ENCODE measurements around the gene SLC5A10. TPM values are rescaled to one million over a fixed set of nuclear protein-coding genes. Genes with fewer than 3 reads are reported as not detected.
"Not testable (repeated sequence)": the region's sequence is repeated elsewhere in the genome, so short reads cannot be mapped to it uniquely, and the experiment has no call there.

SLC5A10 gene
- total RNA-seq, 1 donor from 2014 or later = not detected

DNA sequence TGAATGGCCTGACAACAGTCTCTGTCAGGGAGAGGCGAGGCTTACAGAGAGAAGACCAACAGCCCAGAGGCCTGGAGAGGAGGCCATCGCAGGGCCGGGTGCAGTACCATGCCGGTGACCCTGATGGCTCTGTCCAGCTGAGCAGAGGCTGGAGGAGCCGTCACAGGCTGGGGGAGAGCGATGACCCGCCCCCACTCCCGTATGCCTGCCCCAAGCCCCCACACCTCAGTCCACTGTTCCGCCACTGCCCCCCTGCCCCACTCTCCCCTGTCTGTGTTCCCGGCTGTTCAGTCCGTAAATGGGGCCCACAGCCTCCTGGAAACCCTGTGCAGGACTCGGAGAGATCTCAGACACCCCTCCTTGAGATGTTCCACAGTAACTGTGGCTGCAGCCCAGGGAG, 65.4 kb downstream of the SLC5A10 start:
- DNase-seq (ENCODE audit: low read depth) = no peak
- no peak overlapping the region for H3K4me3 ChIP-seq (ENCODE audit: low read depth, low read length)
- TF ChIP-seq, protein P1, sequence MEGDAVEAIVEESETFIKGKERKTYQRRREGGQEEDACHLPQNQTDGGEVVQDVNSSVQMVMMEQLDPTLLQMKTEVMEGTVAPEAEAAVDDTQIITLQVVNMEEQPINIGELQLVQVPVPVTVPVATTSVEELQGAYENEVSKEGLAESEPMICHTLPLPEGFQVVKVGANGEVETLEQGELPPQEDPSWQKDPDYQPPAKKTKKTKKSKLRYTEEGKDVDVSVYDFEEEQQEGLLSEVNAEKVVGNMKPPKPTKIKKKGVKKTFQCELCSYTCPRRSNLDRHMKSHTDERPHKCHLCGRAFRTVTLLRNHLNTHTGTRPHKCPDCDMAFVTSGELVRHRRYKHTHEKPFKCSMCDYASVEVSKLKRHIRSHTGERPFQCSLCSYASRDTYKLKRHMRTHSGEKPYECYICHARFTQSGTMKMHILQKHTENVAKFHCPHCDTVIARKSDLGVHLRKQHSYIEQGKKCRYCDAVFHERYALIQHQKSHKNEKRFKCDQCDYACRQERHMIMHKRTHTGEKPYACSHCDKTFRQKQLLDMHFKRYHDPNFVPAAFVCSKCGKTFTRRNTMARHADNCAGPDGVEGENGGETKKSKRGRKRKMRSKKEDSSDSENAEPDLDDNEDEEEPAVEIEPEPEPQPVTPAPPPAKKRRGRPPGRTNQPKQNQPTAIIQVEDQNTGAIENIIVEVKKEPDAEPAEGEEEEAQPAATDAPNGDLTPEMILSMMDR (conservative IDR thresholded peaks at IDR 0.05; ENCODE audit: low read depth, low read length) = no peak

DNA sequence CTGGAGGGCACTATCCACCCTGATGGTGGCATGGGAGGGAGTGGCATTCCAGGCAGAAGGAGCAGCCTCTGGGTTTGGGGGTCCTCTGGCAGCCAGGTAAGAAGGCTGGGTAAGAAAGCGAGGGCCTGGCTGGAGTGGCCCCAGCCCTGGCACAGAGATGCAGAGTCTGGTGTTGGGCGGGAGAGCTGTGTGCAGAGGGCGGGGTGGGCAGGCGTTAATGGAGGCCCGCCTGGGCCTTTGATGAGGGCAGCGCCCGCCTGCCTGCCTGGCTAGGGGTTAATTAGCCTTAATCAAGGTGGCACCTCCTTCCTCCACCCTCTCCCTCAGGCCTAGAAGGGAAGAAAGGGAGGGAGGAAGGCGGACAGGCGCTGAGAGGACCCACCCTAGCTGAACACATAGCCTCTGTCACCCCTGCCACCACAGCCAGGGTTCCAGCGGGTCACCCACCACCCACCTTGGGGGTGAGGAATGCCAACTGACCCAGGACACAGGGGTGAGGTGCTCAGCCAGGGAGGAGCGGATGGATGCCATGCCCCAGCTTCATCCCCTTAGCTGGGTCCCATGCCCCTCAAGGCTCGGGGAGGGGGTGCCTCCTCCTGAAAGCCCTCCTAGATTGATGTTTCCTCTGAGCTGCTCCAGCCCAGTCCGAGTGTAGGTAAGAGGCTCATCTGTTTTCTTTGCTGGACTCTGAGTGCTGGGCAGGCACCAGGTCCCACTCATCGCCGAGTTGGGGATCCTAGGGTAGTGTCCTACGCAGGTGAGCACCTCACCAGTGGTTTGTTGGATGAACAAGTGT, 66.0 kb downstream of the SLC5A10 start:
- no peak for DNase-seq (ENCODE audit: low read depth)
- H3K4me3 ChIP-seq (ENCODE audit: low read depth, low read length) = no peak overlapping the region
- TF ChIP-seq, protein P1 (conservative IDR thresholded peaks at IDR 0.05; ENCODE audit: low read depth, low read length) = no peak

DNA sequence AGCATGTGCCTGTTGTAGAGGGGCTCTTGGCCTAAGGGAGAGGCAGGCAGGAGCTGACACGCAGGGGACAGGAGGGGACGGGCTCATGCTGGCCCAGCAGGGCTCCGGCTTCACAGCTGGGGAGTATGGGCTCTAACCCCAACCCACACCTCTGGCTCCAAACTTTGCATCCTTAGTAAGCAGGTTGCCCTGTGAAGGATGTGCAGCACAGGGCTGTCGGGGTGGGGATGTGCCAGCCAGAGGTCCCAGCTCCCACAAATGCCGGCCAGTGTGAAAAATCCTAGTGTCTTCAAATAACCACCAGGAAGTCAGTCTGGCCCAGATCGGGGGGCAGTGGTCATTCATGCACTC, 66.6 kb downstream of the SLC5A10 start:
- TF ChIP-seq, protein P1 (conservative IDR thresholded peaks at IDR 0.05; ENCODE audit: low read depth, low read length) = no peak
- no peak overlapping the region for H3K4me3 ChIP-seq (ENCODE audit: low read depth, low read length)
- no peak for DNase-seq (ENCODE audit: low read depth)

DNA sequence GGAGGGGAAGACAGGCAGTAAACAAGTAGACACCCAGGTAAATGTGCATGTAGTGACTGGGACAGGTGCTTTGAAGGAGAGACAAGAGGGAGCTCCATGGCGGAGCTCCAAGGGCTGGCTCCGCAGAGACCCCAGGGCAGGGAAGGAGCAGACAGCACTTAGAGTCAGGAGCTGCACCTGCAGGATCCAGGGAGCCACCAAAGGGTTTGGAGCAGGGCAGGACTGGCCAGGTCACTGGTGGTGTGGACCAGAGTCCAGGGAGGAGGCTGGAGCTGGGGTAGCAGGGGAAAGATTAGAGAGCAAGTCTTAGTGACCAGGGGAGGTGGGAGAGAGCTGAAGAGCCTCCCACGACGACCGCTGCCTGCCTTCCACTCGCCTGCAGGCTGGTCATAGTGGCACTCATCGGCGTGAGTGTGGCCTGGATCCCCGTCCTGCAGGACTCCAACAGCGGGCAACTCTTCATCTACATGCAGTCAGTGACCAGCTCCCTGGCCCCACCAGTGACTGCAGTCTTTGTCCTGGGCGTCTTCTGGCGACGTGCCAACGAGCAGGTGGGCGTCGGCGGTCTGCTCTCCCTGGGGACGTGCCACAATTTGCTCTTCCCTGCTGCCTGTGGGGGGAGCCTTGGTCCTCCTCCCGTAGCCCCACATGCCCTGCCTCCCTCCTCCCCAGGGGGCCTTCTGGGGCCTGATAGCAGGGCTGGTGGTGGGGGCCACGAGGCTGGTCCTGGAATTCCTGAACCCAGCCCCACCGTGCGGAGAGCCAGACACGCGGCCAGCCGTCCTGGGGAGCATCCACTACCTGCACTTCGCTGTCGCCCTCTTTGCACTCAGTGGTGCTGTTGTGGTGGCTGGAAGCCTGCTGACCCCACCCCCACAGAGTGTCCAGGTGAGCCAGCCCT, 67.3 kb downstream of the SLC5A10 start:
- H3K4me3 ChIP-seq (ENCODE audit: low read depth, low read length) = no peak overlapping the region
- TF ChIP-seq, protein P1 (conservative IDR thresholded peaks at IDR 0.05; ENCODE audit: low read depth, low read length) = no peak
- no peak for DNase-seq (ENCODE audit: low read depth)

DNA sequence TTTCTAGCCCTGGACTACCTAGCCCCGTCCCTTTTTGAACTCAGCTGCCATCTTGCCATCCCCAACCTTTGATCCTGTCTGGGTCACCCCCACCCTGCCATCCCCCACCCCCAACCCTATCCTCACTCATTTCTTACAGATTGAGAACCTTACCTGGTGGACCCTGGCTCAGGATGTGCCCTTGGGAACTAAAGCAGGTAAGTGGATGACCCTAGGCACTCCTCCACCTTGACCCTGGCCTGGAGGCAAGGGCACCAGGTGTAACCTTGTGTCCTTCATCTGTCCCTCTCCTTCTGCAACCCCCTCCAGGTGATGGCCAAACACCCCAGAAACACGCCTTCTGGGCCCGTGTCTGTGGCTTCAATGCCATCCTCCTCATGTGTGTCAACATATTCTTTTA, 68.1 kb downstream of the SLC5A10 start:
- TF ChIP-seq, protein P1 (conservative IDR thresholded peaks at IDR 0.05; ENCODE audit: low read depth, low read length) = no peak
- H3K4me3 ChIP-seq (ENCODE audit: low read depth, low read length) = no peak overlapping the region
- DNase-seq (ENCODE audit: low read depth) = no peak

DNA sequence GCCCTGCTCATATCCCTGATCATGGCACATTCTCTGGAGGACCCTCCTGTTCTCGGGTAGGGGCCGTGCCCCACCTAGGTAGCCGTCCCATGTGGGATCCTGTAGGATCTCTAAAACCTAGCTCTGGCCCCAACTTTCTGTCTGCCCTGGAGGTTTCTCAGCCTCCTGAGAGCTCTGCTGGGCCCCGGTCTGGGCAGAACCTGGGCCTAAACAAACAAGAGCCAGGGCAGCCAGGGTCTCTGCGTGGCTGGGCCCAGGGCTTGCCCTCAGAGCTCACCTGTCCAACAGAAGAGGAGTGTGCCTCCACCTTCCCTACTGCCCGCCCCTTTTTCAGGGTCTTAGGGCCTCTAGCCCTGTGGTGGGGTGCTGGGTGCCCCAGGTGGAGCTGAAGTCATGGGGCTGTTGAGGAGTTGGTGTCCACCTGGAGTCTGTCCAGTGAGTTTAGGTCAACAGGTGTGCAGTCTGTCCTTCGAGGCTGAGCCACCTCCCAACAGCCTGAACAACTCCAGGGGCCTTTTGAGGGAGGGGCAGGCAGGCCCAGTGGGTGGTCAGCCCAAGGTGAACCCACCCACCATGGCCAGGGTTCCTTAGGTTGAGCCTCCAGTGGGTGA, 69.2 kb downstream of the SLC5A10 start:
- H3K4me3 ChIP-seq (ENCODE audit: low read depth, low read length); DNase-seq (ENCODE audit: low read depth): not testable (repeated sequence)

DNA sequence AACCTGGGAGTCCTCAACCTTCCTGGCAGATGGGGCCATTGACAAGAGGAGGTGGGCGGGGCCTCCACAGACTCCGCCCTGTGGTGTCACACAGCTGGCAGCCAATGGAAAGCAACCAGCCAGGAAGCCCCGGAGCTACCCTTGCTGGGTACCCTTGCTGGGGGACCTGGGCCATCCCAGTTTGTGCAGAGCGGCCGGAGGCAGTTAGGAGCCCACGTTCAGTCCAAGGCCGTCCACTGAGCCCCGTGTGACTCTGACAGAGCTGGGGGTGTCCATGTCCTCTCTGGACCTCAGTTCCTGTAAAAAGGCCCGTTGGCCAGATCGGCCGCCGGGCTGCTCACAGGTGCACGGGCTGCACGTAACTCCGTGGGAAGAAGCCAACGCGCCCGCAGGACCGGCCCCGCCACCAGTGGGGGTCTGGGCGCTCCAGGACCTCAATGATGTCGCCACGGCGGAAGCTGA, 69.7 kb downstream of the SLC5A10 start:
- TF ChIP-seq, protein P1 (conservative IDR thresholded peaks at IDR 0.05; ENCODE audit: low read depth, low read length) = no peak
- no peak for DNase-seq (ENCODE audit: low read depth)
- no peak overlapping the region for H3K4me3 ChIP-seq (ENCODE audit: low read depth, low read length)
